Left renal cortex interstitium (tissue), 4 donors: ENCODE data around the gene HPCAL1. TPM values are rescaled to one million over a fixed set of nuclear protein-coding genes. Genes with fewer than 3 reads are reported as not detected.

Experiments
- DNase-seq, 4 donors: peaks; one replicate each; pipeline ENCODE4 v3.0.0-alpha.2; 2013; ENCODE audit warnings: low read depth in 4 of 4, low spot score in 2 of 4, missing footprints in 1 of 4
- polyA plus RNA-seq, 4 donors: library from polyadenylated mRNA; unstranded; fragments of 120-200 nt; gene quantifications; one replicate each; pipeline ENCODE4 v1.2.1, GENCODE V29; 2013; ENCODE audit not compliant: insufficient read length in 4 of 4

HPCAL1 gene
- polyA plus RNA-seq, 4 donors, result 22.9 to 40.0 (median 29.5) TPM

DNA sequence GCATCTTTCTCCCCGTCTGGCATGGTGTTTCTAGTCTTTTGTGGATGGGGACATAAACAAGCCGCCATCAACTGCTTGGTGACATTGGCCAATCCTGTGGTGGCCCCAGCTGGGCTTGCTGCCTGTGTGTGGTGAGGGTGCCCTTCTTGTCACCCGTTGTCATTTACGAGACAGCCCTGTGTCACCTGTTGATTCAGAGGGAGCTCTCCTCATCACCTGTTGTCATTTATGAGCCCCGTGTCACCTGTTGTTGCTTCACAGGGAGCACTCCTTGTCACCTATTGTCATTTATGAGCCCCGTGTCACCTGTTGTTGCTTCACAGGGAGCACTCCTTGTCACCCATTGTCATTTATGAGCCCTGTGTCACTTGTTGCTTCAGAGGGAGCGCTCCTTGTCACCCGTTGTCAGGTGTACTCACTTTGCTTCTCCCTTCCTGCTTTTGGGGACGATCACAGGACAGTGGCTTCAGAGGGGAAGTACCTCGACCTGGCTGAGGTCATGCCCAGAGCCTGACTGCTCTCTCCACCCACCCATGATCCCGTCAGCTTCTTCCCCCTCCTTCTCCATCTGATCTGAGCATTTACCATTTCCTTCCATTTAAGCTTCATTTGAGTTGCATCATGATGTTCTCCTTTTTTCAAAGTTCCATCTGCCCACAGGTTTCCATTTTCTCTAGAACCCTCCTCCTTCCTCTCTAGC lies 29.1 kb downstream of the HPCAL1 start:
- DNase-seq, result no peak

DNA sequence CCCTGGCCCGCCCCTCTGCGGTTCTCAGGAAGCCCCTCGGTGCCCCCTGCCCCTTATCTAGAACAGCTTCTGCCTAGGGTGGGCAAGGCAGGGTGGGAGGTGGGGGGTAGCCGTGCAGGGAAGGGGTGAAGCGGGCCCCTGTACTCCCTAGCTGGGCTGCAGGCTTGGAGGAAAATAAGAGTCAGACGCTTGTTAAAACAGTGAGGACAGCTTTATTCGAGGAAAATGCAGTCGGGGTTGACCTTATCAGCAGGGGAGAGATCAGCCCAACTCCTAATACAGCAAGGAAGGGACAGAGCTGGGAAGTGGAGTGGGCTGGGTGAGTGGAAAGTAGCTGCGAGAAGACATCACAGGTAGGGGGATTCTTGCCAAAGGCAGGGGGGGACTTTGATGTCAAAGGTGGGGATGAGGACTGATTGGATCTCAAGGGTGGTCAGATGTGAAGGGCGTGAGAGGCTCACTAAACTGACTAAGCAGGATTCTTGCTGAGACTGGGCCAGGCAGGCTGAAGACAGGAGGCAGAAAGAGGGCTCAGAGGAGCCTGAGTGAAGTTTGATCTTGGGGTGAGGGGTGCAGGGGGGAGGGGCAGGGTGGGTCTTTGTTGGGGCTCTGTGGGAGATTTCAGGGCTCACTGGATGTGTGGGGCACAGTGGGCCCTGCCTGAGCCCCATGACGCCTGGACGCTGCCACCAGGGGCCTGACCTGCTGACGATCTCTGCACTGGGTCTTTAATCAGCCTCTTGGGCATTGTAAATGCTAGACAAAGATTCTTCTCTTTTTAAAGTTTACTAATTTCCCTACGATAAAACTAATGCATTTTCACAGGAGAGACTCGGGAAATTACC lies 29.9 kb downstream of the HPCAL1 start:
- DNase-seq, result no peak

DNA sequence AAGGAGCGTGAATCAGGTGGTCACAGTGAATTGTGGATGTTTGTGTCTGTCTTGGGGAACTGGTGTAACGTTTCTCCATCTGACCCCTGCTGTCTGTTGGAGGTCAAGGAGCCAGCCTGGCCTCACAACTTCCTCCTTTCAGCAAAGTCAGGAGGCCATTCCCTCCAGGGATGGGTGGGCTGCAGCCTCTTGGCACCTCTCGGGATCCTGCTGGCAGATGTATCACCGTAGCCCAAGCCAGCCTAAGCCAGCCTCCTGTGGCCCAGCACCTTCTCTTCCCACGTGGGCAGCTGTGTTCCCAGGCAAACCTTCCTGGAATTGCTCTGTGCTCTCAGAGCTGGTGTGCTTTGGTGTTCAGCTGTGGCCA lies 30.5 kb downstream of the HPCAL1 start:
- DNase-seq, result no peak

DNA sequence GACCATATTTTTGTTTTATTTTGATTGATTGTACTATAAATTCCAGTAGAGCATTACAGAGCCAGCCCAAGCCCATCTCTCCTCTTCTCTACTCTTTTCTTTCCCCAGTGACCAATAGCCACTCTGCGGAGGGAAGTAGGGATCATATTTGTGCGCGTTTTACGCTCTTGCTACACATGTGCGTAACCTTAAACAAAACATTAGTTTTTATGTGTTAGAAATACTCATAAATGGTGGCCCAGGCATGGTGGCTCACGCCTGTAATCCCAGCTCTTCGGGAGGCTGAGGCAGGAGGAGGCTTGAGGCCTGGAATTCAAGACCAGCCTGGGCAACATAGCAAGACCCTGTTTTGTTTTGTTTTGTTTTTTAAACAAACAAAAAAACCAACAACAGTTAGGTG lies 31.3 kb downstream of the HPCAL1 start:
- no peak for DNase-seq

DNA sequence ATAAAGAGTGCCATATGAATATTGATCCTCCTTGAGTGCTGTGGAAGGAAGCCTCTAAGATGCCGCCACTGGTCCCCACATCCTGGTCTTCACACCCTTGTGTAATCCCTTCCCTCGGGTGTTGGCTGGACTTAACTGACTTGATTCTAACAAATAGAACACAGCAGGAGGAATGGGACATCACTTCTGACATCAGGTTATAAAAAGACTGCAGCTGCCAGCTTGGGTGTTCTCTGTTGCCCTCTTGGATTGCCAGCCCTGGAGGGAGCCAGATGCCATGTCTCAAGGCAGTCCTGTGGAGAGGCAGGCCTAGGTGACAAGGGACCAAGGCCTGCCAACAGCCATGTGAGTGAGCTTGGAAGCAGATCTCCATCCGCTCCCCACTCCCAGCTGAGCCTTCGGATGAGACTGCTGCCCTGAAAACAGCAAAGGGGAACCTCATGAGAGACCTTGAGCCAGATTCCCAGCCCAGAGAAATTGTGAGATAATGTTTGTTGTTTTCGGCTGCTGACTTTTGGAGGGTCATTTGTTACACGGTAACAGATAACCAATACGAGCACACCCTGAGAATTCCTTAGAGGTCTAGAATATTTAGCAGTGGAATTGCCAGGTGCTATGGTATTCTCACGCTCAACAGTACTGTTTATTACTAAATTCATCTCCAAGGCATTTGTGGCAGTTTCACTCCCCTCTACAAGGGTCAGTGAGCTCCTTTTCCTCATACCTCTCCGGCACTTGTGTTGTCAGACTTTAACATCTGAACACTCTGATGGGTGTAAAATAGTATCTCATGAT lies 32.5 kb downstream of the HPCAL1 start:
- no peak for DNase-seq

DNA sequence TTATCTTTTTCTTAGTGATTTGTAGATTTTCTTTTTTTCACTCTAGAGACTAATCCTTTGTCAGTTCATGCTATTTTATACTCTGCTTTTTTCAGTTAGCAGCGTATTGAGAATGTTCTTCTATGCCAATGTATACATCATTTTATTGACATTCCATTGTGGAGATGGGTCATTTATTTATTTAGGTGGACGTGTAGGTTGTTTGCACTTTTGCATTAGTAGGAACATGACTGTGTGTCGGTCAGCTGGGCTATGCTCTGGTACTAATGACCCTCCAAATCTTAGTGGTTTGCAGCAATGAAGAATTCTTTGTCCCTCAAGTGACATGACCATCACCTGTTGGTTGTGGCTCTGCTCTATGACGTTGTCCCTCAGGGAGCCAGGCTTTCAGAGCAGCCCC lies 33.6 kb downstream of the HPCAL1 start:
- DNase-seq, result no peak

DNA sequence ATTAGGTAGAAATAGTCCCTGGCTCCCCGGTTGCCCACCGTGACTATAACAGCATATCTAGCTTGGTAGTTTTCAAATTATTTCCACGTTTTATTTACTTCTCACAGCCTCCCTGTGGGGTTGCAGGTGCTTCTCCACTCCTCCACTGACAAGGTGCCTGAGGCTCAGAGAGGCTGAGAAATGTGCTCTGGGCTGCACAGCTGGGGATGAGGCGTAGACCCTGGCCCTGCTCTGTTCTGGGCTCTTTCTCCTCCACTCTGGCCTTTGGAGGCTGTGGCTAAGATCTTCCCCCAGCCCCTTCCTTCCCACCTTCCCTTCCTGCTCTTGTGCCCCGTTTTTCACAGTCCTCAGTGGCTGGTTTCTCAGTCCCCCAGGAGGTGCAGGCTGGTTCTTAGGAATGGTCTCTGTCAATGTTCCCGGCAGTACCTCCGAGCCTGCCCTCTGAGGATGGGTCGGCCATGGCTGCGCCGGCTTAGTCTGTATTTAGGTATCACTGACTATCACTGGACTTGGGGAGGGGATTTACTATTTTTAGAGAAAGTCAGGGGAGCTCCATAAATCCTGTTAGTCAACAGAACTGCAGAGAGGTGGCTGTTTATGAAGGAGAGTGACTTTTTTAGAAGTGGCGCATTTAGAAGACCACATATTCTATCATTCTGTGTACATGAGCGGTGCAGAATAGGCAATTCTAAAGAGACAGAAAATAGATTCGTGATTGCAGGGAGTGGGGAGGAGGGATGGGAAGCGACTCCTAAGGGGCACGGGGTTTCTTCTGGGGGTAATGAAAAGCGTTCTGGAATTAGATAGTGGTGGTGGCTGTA lies 35.0 kb downstream of the HPCAL1 start:
- DNase-seq, result no peak

DNA sequence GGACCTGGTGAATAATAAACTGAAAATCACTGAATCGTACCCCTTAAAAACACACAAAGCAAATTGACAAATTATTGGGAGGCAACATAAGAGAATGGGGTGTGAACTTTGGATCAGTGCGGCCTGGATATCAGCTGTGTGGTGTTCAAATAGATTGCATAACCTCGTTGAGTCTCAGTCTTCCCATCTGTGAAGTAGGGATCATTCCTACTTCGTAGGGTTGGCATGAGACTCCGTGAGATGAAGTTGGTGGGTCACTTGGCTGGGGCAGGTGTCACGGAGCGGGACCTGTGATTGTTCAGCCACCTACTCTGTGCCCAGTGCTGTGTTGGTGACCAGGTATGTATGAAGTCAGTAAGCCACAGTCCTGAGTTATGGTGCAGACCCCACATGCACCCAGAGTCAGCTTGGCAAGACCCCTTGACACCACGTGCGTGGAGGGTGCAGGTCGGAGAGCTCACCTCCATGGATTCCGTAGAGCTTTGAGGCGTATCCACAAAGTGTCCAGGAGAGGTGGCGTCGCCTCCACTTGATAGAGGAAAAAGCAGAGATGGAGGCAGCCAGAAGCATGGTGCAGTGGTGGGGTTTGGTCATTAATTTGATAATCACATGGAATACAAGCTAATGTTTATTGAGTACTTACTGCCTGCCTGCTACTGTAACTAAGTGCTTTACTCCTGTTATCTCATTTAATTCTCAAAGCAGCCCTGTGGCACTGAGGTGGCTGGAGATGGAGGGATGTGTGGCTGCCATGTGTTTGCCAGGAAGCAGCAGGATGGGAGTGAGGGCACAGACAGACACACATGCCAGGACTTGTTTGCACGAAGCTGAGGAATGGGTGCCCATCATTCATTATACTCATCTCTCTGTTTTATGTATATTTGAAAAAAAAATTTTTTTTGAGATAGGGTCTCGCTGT lies 35.8 kb downstream of the HPCAL1 start:
- DNase-seq, result no peak

DNA sequence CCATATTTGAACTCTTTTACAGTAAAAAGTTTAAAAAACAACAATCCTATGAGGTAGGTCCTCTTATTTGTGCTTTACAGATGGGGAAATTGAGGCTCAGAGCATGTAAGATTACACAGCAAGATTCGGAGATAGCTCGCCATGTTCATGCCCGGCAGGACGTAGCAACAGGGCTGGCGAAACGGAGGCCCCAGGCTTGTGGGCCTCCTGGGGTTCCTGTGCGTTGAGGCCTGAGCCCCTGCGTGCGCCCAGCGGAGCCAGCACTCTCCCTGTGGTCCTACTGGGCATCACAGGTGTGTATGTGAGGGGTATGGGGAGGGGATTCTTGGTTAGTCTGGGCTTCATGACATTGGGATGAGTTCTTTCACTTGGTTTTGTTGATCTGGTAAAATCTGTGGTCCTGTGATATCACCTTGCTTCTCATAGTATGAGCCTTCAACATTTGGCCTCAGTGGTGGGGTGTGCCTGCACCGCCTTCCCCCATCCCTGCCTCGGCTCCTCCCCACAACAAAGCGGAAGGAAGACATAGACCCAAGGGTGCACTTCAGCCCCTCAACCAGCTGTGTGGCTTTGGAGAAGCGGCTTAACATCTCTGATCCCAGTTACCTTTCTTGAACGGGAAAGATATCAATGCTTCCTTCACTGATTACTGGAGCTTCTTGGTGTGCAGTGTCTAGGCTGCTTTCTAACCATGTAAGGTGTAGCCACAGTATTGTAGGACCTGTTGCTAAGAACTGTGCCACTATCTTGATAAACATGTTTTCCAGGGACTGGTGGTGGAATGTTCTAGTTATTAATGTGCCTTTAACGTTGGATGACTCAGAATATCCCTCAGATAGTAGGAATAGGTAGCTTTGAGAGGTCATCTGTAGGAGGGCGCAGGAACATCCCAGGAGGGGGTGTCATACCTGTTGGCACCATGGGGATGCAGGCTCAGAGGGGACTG lies 37.2 kb downstream of the HPCAL1 start:
- no peak for DNase-seq

DNA sequence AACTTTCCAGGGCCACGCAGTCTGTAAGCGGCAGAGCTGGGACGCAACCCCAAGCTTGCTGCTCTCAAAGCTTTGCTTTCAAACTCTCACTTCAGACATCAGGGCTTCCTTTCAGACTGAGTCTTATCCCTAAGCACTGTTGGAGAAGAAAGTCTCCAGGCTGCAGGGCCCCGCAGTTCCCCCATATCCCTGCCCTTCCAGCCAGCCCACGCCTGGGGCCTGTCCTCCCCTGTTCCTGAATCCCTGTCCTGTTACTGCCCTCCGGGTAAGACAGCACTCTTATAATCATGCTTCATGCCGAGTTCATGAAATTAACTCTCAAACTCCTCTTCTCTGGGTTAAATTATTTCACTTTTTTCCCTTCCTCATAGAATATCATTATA lies 37.9 kb downstream of the HPCAL1 start:
- no peak for DNase-seq

DNA sequence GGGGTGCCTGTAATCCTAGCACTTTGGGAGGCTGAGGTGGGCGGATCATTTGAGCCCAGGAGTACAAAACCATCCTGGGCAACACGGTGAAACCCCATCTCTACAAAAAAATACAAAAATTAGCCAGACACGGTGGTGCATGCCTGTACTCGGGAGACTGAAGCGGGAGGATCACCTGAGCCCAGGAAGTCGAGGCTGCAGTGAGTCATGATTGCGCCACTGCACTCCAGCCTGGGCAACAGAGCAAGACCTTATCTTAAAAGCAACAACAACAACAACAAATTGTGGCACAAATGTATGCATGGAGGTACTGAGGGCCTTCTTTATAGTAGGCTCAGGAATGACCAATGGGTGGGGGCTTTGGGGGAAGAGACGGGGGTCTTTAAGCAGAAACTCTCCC lies 38.5 kb downstream of the HPCAL1 start:
- DNase-seq, result no peak

DNA sequence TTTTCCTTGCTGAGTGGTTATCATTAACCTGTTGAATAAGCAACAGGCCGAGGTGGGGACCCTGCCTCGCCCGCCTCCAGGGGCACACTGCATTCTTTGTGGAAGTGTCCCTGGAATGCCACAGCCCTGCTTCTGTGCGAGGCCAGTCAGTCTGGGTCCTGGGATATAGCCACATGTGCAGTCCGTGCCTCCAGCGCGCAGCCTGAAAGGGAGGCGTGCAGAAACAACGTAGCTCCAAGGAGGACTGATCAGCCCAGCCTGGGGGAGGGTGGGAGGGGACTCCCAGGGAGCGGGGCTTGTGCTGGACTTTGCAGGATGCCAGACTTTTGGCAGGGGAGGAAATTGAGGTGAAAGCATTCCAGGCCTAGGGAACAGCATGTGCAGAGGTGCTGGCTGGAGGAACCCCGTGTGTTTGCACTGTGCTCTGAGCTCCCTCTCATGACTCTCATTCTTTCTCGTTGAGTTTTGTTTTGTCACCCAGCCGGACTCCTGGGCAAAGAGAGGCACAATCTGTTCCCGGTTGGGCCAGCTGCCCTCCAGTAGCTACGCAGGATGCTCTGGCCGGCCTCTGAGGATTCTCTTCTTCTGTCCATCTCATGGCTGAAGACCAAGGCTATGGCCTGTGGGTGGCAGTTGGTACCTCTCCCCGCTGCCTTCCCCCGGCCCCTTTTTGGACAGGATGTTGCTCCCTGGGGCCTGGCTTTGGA lies 39.7 kb downstream of the HPCAL1 start:
- DNase-seq, result no peak

DNA sequence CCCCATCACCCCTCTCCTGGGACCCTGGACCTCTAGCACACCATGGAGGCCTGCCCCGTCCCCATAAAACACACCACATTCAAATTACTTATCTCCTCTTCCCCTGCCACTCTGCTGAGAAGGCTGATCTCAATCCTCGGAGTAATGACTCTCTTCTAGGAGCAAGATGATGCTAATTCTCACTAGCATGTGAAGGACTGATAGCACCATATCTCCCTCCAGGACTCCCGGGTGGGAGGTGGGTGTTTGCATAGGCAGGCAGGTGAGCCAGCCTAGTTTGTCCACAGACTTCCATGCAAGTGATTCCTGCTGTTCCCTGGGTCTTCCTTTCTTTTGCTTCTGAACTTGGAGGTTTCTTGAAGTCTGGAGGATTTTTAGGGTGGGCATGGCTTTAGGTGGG lies 40.5 kb downstream of the HPCAL1 start:
- no peak for DNase-seq

DNA sequence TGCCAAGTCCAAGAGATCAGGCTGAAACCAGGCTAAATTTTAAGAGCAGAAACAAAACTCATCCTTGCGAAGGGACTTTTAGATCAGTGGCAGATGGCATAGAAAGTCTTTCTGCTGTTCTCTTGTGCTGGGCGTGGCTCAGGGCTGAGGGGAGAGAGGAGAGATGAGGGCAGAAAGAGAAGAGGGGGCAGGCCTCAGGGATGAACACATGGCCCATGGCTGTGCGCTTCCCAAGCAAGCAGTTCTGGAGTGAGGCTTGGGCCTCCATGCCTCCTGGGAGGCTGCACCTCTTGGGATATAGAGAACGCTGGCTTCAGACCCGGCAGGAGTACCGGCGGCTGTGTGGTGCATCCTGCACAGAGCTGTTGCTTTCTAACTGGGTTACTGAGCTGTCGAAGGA lies 41.0 kb downstream of the HPCAL1 start:
- DNase-seq, result no peak

DNA sequence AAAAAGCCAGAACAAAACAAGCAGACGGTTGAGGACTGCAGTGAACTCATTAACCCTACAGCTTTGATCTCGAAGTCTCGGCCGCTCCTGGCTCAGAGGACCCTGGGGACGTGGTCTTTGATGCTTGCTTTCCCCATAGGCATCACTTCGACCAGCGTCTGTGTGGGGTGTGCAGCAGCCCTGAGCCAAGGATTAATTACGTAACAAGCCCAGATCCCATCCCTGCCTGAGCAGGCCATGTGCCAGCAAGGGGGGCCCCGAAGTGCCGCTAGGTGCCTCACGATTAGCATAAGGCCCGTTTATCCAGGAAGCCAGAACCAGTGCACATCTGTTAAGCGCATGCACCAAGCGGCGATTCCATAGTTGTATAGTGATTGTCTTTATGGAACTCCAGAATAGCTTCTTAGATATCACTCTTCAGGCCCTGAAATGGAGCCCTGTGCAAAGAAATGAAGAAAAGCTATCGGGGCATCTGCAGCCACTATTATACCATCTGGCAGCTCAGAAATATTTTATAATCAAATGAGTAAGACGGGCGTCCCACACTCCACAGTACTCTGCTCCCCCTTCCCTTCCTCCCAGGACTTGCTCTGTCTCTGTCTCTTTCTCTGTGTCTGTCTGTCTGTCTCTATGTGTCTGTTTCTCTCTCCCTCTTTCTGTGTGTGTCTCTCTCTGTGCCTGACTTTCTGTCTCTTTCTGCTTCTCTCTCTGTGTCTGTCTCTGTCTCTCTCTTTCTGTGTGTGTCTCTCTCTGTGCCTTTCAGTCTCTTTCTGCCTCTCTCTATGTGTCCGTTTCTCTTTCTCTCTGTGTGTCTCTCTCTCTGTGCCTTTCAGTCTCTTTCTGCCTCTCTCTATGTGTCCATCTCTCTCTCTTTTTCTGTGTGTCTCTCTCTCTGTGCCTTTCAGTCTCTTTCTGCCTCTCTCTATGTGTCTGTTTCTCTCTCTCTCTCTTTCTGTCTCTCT lies 41.7 kb downstream of the HPCAL1 start:
- DNase-seq, result no peak

DNA sequence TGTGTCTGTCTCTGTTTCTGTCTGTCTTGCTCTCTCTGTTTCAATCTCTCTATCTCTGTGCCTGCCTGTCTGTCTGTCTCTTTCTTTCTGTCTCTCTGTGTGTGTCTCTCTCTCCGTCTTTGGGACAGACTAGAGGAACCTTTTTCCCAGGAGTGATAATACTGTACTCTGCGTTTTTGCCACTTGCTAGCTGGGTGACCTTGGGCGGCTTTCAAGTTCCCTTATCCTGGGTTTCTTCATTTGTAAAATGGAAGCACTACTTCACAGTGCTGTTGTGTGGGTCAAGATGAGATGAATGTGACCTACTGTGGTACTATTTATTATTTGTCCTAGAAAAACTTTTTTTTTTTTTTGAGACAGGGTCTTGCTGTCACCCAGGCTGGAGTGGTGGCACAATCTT lies 42.4 kb downstream of the HPCAL1 start:
- no peak for DNase-seq

DNA sequence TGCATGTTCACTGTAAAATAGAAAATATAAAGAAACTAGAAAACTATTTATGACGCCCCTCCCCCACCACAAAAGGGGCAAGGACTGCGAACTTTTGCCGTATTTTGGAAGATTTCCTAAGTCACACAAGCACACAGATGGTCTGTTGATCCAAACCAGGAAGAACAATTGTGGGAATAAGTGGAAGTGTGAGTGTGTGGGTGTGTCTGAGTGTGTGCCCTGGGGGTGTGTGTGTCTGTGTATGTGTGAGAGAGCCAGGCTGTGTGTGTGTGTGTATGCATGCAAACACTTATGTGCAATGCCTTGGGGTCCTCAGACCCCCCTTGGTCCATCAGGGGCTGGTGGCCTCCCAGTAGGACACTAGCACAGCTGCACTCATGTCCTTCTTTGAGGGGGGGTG lies 43.1 kb downstream of the HPCAL1 start:
- DNase-seq, result no peak
